Left renal cortex interstitium (tissue), 4 donors: ENCODE measurements around the gene OR6J1. TPM values are rescaled to one million over a fixed set of nuclear protein-coding genes. Genes with fewer than 3 reads are reported as not detected.
"Not testable (repeated sequence)": the region's sequence is repeated elsewhere in the genome, so short reads cannot be mapped to it uniquely, and the experiment has no call there.

Experiments
- DNase-seq, 4 donors: peaks; one replicate each; pipeline ENCODE4 v3.0.0-alpha.2; 2013; ENCODE audit warnings: low read depth in 4 of 4, low spot score in 2 of 4, missing footprints in 1 of 4
- polyA plus RNA-seq, 4 donors: library from polyadenylated mRNA; unstranded; fragments of 120-200 nt; gene quantifications; one replicate each; pipeline ENCODE4 v1.2.1, GENCODE V29; 2013; ENCODE audit not compliant: insufficient read length in 4 of 4

OR6J1 gene
- polyA plus RNA-seq, 4 donors: 0.07 to 0.42 (median 0.21) TPM

- DNase-seq: no peak
These were observed 33.2 kb downstream of the OR6J1 start for GRCh38 chr14:22610931-22611330.

- DNase-seq: no peak
These were observed 36.9 kb downstream of the OR6J1 start for GRCh38 chr14:22607291-22607690.

GRCh38 chr14:22606380-22606779 lies 37.8 kb downstream of the OR6J1 start:
- no peak for DNase-seq

GRCh38 chr14:22602862-22603261 lies 41.3 kb downstream of the OR6J1 start:
- DNase-seq: no peak

GRCh38 chr14:22601996-22602395 lies 42.2 kb downstream of the OR6J1 start:
- DNase-seq: no peak

- no peak for DNase-seq
These were observed 42.7 kb downstream of the OR6J1 start for GRCh38 chr14:22601456-22601855.

- no peak for DNase-seq
These were observed 44.1 kb downstream of the OR6J1 start for GRCh38 chr14:22600027-22600426.

- DNase-seq: no peak
These were observed 44.8 kb downstream of the OR6J1 start for GRCh38 chr14:22599349-22599748.

- DNase-seq: peak in 2 of 4 donors; percentile 34 to 37
These were observed 45.3 kb downstream of the OR6J1 start for GRCh38 chr14:22598896-22599244.

- peak; percentile 60 to 71 (median 70) for DNase-seq
These were observed 45.9 kb downstream of the OR6J1 start, which contains the start of gene ABHD4 for GRCh38 chr14:22598099-22598895. Gene ABHD4, plus strand, starts transcription at chr14:22598300. Its CDS starts 7 bp downstream, at chr14:22598307.

- no peak for DNase-seq
These were observed 46.4 kb downstream of the OR6J1 start for GRCh38 chr14:22597771-22598098.

- DNase-seq: no peak
These were observed 46.9 kb downstream of the OR6J1 start for GRCh38 chr14:22597265-22597664.

- no peak for DNase-seq
These were observed 47.7 kb downstream of the OR6J1 start for GRCh38 chr14:22596354-22596879.

- DNase-seq: no peak
These were observed 49.9 kb downstream of the OR6J1 start for GRCh38 chr14:22594156-22594716.

GRCh38 chr14:22593601-22594000 lies 50.6 kb downstream of the OR6J1 start:
- DNase-seq: no peak

- no peak for DNase-seq
These were observed 51.0 kb downstream of the OR6J1 start for GRCh38 chr14:22593189-22593588.

GRCh38 chr14:22589096-22589839 lies 54.9 kb downstream of the OR6J1 start, which contains the start of gene DAD1:
Gene DAD1, minus strand, starts transcription at chr14:22589224. Its CDS starts 67 bp downstream, at chr14:22589157.
- peak; percentile 98 to 100 (median 98) for DNase-seq

GRCh38 chr14:22588526-22589095 lies 55.5 kb downstream of the OR6J1 start:
- DNase-seq: peak in 2 of 4 donors; percentile 27 to 48

GRCh38 chr14:22587677-22588422 lies 56.3 kb downstream of the OR6J1 start:
- not testable (repeated sequence) for DNase-seq

GRCh38 chr14:22587247-22587646 lies 56.9 kb downstream of the OR6J1 start:
- DNase-seq: no peak
